Measurements from ENCODE around the gene RAPSN.
A peak's percentile ranks its signal among the peaks of the same experiment; 100 is the strongest.

Gene RAPSN

GRCh38 chr11:47435687-47436086, 13.2 kb downstream of the RAPSN start:
- DNase-seq, result no peak

DNA sequence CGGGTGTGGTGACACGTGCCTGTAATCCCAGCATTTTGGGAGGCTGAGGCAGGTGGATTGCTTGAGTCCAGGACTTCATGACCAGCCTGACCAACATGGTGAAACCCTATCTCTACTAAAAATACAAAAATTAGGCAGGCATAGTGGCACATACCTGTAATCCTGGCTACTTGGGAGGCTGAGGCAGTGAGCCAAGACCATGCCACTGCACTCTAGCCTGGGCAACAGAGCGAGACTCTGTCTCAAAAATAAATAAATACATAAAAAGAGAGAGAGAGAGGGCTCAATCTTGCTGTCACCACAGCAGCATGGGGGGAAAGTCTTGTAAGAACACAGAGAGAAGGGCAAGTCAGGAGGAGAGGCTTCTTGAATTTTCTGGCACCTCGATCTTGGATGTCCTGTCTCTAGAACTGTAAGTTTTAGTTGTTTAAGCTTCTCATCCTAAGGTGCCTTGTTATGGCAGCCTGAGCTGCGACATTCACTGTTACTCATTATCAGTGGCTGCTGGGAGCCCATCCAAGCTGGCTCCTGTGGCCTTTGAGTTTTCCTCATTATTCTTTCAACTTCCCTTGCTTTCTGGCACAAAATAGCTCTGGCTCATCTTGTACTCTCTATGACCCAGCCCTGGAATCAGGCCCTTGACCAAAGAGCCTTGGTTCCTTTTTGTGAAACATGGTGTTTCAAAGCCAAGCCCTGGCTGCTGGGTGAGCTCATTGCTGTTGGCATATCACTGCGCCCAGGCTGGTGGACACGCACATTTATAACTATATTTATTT, 14.7 kb downstream of the RAPSN start:
- peak in 25 of 58 donors; percentile 11 to 77 (median 35) for DNase-seq

GRCh38 chr11:47433157-47433556, 15.8 kb downstream of the RAPSN start:
- no peak for DNase-seq

DNA sequence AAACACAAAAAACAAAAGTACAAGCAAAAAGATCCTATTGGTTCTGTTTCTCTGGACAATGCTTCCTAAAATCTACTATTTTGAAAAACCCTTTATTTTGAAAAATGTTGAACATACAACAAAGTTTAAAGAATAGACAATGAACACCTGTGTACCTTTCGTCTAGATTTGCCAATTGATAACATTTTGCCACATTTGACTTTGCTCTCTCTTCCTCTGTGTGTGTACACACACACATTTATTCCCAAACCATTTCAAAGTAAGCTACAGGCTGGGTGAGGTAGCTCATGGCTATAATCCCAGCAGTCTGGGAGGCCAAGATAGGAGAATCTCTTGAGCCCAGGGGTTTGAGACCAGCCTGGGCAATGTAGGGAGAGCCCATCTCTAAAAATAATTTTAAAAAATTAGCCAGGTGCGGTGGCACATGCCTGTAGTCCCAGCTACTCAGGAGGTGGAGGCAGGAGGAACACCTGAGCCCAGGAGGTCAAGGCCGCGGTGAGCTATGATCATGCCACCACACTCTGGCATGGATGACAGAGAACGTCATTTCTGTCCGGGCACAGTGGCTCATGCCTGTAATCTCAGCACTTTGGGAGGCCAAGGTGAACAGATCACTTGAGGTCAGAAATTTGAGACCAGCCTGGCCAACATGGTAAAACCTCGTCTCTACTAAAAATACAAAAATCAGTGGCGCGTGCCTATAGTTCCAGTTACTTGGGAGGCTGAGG, 17.4 kb downstream of the RAPSN start:
- DNase-seq, result no peak

DNA sequence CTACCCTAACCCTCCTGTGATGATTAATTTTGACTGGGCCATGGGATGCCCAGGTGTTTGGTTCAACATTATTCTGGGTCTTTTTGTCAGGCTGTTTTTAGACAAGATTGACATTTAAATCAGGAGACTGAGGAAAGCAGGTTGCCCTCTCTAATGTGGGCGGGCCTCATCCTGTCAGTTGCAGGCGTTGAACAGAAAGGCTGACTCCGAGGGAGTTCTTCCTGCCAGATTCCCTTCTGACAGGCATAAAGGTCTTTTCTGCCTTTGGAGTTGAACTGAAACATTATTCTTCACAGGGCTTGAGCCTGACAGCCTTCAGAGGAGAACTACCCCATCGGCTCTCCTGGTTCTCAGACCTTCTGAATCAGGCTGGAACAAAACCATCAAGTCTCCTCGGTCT, 18.4 kb downstream of the RAPSN start:
- no peak for DNase-seq

GRCh38 chr11:47426062-47426956, 22.6 kb downstream of the RAPSN start, which contains the start of gene PSMC3:
Gene PSMC3, minus strand, starts transcription at chr11:47426439. Its CDS starts 160 bp downstream, at chr11:47426279.
- DNase-seq, result peak; percentile 65 to 98 (median 96)

DNA sequence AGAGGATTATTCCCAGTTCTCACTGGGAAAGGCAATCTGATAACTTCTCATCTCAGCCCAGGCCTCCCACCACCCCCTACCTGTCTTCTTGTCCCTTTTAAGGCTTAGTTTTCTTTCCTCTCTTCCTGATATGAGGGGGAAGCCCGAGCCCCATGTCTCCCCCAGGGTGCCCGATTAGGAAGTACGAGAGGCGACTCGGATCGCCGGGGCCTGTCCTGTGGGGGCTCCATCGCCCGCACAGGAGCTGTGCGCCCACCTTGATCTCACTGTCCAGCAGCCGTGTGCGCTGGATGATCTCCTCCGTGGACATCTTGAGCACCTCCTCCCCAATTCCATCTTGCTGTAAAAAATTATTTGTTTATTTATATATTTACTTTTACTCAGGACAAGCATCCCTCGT, 23.3 kb downstream of the RAPSN start:
- DNase-seq, result no peak

DNA sequence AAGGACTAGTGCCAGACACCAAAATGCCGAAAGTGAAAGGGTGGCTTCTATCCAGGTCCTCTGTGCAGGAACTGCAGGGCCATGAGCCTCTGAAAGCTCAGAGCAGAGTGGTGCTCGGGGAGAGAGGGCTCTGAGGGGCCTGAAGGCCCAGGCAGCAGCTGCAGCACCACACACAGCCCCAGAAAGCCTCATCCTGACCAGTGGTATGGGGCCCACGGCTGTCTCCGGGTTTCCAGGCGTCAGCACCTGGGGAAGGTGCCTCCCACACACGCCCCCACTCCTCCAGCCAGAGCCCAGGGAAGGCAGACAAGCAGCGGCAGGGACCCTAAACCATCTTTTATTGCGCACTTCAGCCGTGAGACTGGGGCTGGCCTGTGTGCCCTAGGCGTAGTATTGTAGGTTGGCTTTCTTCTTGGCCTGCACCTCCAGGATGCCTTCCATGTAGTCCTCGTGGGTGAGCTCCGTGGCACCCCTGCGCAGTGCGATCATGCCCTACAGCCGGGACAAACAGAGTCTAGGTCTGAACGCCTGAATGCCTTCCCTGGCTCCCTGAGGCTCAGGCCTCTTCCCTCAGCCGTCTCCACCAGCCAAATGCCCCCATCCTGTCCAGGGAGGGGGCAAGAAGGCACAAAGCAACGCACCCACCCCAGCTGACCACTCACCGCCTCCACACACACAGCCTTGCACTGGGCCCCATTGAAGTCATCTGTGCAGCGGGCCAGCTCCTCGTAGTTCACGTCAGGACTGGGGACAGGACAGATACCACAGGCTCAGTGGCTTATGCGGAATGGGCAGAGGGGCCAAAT, 30.3 kb downstream of the RAPSN start:
- no peak for DNase-seq

GRCh38 chr11:47417712-47418111, 31.2 kb downstream of the RAPSN start:
- DNase-seq, result no peak

DNA sequence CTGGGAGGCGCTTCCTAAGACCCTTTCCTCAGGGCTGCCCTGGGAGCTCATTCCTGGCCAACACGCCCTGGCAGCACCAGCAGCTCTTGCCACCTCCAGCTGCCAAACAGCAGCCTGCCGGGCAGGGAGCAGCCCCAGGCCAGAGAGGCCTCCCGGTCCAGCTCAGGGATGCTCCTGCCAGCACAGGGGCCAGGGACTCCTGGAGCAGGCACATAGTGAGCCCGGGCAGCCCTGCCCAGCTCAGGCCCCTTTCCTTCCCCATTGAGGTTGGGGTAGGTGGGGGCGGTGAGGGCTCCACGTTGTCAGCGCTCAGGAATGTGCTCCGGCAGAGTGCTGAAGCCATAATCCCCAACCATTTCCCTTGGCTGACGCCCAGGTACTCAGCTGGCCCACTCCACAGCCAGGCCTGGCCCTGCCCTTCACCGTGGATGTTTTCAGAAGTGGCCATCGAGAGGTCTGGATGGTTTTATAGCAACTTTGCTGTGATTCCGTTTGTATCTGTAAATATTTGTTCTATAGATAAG, 32.9 kb downstream of the RAPSN start:
- peak in 4 of 58 donors; percentile 28 to 56 (median 46) for DNase-seq

DNA sequence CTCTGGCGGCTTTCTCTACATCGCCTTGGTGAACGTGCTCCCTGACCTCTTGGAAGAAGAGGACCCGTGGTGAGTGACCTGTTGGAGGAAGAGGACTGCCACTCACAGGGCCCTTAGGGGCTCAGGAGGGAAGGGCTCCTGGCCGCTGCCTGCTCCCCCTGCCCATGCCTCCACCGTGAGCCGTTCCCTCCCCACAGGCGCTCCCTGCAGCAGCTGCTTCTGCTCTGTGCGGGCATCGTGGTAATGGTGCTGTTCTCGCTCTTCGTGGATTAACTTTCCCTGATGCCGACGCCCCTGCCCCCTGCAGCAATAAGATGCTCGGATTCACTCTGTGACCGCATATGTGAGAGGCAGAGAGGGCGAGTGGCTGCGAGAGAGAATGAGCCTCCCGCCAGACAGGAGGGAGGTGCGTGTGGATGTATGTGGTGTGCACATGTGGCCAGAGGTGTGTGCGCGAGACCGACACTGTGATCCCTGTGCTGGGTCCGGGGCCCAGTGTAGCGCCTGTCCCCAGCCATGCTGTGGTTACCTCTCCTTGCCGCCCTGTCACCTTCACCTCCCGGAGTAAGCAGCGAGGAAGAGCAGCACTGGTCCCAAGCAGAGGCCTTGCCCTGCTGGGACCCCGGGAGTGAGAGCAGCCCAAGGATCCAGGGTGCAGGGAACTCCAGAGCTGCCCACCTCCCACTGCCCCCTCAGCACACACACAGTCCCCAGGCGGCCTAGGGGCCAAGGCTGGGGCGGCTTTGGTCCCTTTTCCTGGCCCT, 33.7 kb downstream of the RAPSN start:
- no peak for DNase-seq

- no peak for DNase-seq
These were observed 34.3 kb downstream of the RAPSN start for GRCh38 chr11:47414685-47415070.

- peak in 1 of 58 donors; percentile 37 for DNase-seq
These were observed 34.8 kb downstream of the RAPSN start for GRCh38 chr11:47413908-47414684.

- DNase-seq, result no peak
These were observed 35.6 kb downstream of the RAPSN start for GRCh38 chr11:47413351-47413750.

GRCh38 chr11:47411884-47412746, 36.8 kb downstream of the RAPSN start:
- DNase-seq, result peak in 25 of 58 donors; percentile 16 to 65 (median 48)

DNA sequence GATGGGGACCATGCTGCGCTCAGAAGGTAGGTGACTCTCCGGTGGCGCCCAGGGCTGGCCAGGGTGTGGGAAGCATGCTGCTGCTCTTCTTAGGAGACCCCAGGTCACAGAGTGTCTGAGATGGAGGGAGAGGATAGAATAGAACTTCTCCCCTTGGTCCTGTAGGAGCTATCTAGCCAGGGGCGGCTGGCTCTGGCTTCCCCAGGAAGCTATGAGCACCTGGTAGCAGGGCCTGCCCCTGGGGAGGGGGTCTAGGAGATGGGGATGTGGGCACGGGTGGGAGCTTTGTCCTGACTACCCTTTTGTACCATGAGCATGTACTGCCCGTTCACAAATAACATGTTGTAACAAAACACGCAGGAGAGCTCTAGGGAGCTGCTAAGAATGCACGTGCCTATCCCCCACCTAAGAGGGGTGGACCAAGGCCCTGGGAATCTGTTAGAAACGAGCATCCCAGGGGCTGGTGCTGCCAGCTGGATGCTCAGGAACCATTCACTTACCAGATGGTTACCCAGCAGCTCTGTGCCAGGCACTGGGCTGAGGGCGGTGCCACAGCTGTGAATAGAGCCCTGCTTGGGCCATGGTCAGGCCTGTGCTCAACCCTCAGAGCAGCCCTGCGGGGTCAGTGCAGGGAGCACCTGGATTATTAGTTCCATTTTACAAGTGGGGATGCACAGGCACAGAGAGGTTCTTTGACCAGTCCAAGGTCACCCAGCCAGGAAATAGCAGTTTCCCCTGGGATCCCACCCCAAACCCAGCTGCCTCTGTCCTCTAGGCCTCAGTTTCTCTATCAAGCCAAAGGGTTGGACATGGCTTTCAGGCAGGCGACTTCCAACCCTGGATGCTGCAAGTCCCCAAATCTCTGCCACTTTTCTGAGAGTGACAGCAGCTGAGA, 38.3 kb downstream of the RAPSN start:
- DNase-seq, result no peak
